Measurements from ENCODE around the gene UBE2V1.

UBE2V1 gene

DNA sequence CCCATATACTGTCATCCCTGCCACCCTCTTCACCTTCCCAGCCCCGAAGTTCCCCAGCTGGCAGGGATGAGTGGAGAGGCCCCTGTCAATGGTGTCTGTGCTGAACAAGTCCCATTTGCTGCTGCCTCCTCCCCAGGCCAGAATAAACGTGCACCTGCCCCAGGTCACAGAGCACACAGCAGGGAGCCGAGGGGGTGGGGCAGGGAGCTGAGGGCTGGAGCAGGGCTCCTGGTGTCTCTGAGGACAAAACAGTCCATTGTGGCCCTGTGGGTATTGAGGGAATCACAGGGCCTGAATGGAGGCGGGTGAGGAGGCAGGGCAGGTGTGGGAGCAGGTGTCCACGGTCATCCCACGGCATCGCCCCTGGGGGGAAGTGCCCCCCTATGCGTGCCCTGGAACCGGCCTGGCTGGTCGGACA is 74.4 kb downstream of the UBE2V1 start:
- no peak overlapping the region for H3K27ac ChIP-seq
- TF ChIP-seq, protein P1, sequence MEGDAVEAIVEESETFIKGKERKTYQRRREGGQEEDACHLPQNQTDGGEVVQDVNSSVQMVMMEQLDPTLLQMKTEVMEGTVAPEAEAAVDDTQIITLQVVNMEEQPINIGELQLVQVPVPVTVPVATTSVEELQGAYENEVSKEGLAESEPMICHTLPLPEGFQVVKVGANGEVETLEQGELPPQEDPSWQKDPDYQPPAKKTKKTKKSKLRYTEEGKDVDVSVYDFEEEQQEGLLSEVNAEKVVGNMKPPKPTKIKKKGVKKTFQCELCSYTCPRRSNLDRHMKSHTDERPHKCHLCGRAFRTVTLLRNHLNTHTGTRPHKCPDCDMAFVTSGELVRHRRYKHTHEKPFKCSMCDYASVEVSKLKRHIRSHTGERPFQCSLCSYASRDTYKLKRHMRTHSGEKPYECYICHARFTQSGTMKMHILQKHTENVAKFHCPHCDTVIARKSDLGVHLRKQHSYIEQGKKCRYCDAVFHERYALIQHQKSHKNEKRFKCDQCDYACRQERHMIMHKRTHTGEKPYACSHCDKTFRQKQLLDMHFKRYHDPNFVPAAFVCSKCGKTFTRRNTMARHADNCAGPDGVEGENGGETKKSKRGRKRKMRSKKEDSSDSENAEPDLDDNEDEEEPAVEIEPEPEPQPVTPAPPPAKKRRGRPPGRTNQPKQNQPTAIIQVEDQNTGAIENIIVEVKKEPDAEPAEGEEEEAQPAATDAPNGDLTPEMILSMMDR (IDR thresholded peaks at IDR 0.05): no peak
- TF ChIP-seq ZFX (IDR thresholded peaks at IDR 0.05; ENCODE audit: borderline replicate concordance): no peak

DNA sequence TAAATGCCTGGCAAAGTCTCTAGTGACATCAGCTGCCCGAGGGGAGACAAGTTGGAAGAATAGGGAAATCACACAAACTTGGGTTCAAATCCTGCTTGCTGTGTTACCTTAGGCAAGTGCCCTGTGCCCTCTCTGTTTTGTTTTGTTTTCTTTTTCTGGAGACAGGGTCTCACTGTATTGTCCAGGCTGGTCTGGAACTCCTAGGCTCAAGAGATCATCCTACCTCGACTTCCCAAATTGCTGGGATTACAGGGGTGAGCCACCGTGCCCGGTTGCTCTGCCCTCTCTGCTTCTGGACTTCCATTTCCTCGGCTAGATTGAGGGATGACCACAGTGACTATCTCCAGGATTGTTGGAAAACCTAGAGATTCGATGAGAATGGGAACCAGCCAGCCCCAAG is 74.8 kb downstream of the UBE2V1 start:
- TF ChIP-seq ZFX (IDR thresholded peaks at IDR 0.05; ENCODE audit: borderline replicate concordance): no peak
- TF ChIP-seq, protein P1 (IDR thresholded peaks at IDR 0.05): no peak
- no peak overlapping the region for H3K27ac ChIP-seq

GRCh38 chr20:50037575-50037974 is 75.4 kb downstream of the UBE2V1 start:
- no peak for TF ChIP-seq ZFX (IDR thresholded peaks at IDR 0.05; ENCODE audit: borderline replicate concordance)
- TF ChIP-seq, protein P1 (IDR thresholded peaks at IDR 0.05): no peak

DNA sequence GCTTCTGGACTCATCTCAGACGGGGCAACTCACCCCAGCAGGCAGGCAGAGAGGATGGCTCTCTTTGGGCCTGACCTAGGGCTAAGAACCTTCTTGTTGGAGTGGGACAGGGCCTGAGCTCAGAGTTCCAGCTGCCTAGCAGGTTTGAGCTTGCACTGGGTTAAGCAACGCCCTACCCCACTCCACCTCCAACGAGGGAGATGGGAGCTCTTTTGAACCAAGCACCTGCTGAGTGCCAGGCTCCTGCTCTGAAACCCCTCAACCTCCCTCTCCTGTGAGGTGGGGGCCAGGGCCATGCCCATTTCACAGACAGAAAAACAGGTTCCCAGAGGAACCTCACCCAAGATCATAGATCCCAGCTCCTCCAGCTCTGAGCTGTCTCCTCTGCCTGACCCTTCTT is 75.8 kb downstream of the UBE2V1 start:
- H3K27ac ChIP-seq: no peak overlapping the region
- TF ChIP-seq ZFX (IDR thresholded peaks at IDR 0.05; ENCODE audit: borderline replicate concordance): no peak
- TF ChIP-seq, protein P1 (IDR thresholded peaks at IDR 0.05): no peak

More at GRCh38 chr20:50037575-50037974, 75.4 kb downstream of the UBE2V1 start:
- no peak overlapping the region for H3K27ac ChIP-seq

- no peak for TF ChIP-seq ZFX (IDR thresholded peaks at IDR 0.05; ENCODE audit: borderline replicate concordance)
- TF ChIP-seq, protein P1 (IDR thresholded peaks at IDR 0.05): no peak
Measured at GRCh38 chr20:50036703-50037102, 76.2 kb downstream of the UBE2V1 start.

DNA sequence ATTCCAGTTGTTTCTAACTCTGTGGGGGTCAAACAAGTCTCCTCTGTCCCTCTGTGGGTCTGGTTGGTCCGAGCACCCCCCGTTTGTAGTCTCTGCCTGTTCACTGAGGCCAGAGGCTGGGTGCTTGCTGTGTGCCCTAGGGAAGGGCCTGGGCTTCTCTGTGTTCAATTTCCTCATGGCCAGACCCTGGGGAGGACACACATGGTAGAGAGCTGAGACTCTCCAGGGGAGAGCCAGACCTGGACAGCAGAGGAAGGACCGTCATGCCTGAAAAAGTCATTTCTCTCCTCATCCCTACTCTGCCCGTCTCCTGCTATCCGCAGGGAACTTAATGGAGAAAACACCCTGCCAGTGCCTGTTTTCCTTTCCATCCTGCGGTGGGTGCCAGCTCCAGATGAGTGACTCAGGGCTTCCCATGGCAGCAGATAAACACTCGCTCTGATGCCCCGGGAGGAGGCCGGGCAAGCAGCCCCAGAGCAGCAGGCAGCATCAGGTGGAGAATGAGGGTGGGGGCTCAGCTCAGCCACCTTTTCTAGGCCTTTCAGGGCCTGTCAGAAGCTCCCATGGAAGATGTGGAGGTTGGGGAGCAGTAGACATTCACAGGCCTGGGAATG is 78.3 kb downstream of the UBE2V1 start:
- TF ChIP-seq, protein P1 (IDR thresholded peaks at IDR 0.05): no peak
- TF ChIP-seq ZFX (IDR thresholded peaks at IDR 0.05; ENCODE audit: borderline replicate concordance): no peak
- no peak overlapping the region for H3K27ac ChIP-seq

More at GRCh38 chr20:50036703-50037102, 76.2 kb downstream of the UBE2V1 start:
- H3K27ac ChIP-seq: no peak overlapping the region

- no peak overlapping the region for H3K27ac ChIP-seq
Measured at GRCh38 chr20:50032955-50033666, 79.8 kb downstream of the UBE2V1 start.

More at GRCh38 chr20:50032955-50033666, 79.8 kb downstream of the UBE2V1 start:
- no peak for TF ChIP-seq ZFX (IDR thresholded peaks at IDR 0.05; ENCODE audit: borderline replicate concordance)
- TF ChIP-seq, protein P1 (IDR thresholded peaks at IDR 0.05): no peak
